K562 (cell line): ENCODE data around the gene TMED6. TPM values are rescaled to one million over a fixed set of nuclear protein-coding genes. Genes with fewer than 3 reads are reported as not detected.

Experiments used
- BCL6 ChIP-seq: fragments of 250-450 bp; sonication (Bioruptor Pico); IDR thresholded peaks from 2 replicates; pipeline ENCODE4 v1.4.0; 2020
- BMI1 ChIP-seq: fragments of 150-350 bp; IDR thresholded peaks from 2 replicates; pipeline ENCODE4 v1.6.1; 2014; ENCODE audit warnings: low read length
- BRD9 ChIP-seq: fragments of 450-650 bp; IDR thresholded peaks from 2 replicates; pipeline ENCODE4 v1.6.1; 2018; ENCODE audit warnings: low read depth; ENCODE audit not compliant: partially characterized antibody
- BRF1 ChIP-seq: IDR thresholded peaks from 3 replicates; pipeline ENCODE4 v1.6.1; 2011; ENCODE audit warnings: borderline replicate concordance, mild to moderate bottlenecking; ENCODE audit not compliant: insufficient read length; ENCODE audit errors: extremely low read depth
- CSDE1 ChIP-seq, 2 experiments: fragments of 450-650 bp; IDR thresholded peaks; 2 replicates each; pipeline ENCODE4 v1.6.1; 2016; ENCODE audit warnings: mild to moderate bottlenecking in 1 of 2
- DEAF1 ChIP-seq: fragments of 450-650 bp; formaldehyde crosslinking; IDR thresholded peaks from 2 replicates; pipeline ENCODE4 v1.4.0; 2020; ENCODE audit warnings: mild to moderate bottlenecking, moderate library complexity
- E2F8 ChIP-seq: fragments of 450-650 bp; IDR thresholded peaks from 2 replicates; pipeline ENCODE4 v1.7.1; 2018; ENCODE audit warnings: mild to moderate bottlenecking, low read depth; ENCODE audit not compliant: partially characterized antibody
- EZH2 ChIP-seq: IDR thresholded peaks from 2 replicates; pipeline ENCODE4 v1.6.1; 2012; ENCODE audit warnings: low read depth, mild to moderate bottlenecking, inconsistent platforms, low read length, borderline replicate concordance
- FOXP4 ChIP-seq: sonication (generic); formaldehyde crosslinking; IDR thresholded peaks from 2 replicates; pipeline ENCODE4 v1.8.0; 2022; ENCODE audit warnings: mild to moderate bottlenecking, missing genetic modification reagents, borderline replicate concordance
- GTF2E2 ChIP-seq: fragments of 200-800 bp; sonication (Bioruptor generic); IDR thresholded peaks from 2 replicates; pipeline ENCODE4 v1.6.1; 2016; ENCODE audit warnings: missing genetic modification characterization, missing compliant biosample characterization
- HDAC6 ChIP-seq: IDR thresholded peaks from 2 replicates; pipeline ENCODE4 v1.6.1; 2012; ENCODE audit warnings: low read depth, mild to moderate bottlenecking, control low read depth, inconsistent platforms, low read length, moderate library complexity
- JUNB ChIP-seq: fragments of 450-650 bp; formaldehyde crosslinking; conservative IDR thresholded peaks from 2 replicates; pipeline ENCODE4 v1.4.0; 2020; ENCODE audit warnings: mild to moderate bottlenecking
- MYBL2 ChIP-seq, 2 experiments: fragments of 450-650 bp in 1 of 2; sonication (generic) in 1 of 2; formaldehyde crosslinking in 1 of 2; IDR thresholded peaks; 2 replicates each; pipeline versions ENCODE4 v1.6.1 to v1.8.1; 2017 to 2022; ENCODE audit warnings: borderline replicate concordance in 1 of 2, inconsistent platforms in 1 of 2, low read depth in 1 of 2, mild to moderate bottlenecking in 1 of 2, missing genetic modification reagents in 1 of 2, moderate library complexity in 1 of 2
- NCOR1 ChIP-seq: fragments of 450-650 bp; IDR thresholded peaks from 2 replicates; pipeline ENCODE4 v1.6.1; 2016; ENCODE audit warnings: mild to moderate bottlenecking, moderate library complexity
- NFXL1 ChIP-seq: fragments of 450-650 bp; formaldehyde crosslinking; IDR thresholded peaks from 2 replicates; pipeline ENCODE4 v1.4.0; 2021; ENCODE audit warnings: mild to moderate bottlenecking
- SMARCA5 ChIP-seq: fragments of 450-650 bp; IDR thresholded peaks from 2 replicates; pipeline ENCODE4 v1.6.1; 2016
- SRSF1 ChIP-seq: fragments of 200-400 bp; formaldehyde crosslinking; IDR thresholded peaks from 2 replicates; pipeline ENCODE4 v1.6.1; 2017; ENCODE audit warnings: mild to moderate bottlenecking, low read depth, low read length, moderate library complexity
- TCF7L2 ChIP-seq: fragments of 150-350 bp; IDR thresholded peaks from 2 replicates; pipeline ENCODE4 v1.6.1; 2016; ENCODE audit warnings: low read depth, mild to moderate bottlenecking, low read length, moderate library complexity
- TFAM ChIP-seq: fragments of 250-450 bp; sonication (Bioruptor Pico); conservative IDR thresholded peaks from 2 replicates; pipeline ENCODE4 v1.5.0; 2021; ENCODE audit warnings: mild to moderate bottlenecking, moderate library complexity
- ZEB2 ChIP-seq: fragments of 450-650 bp; IDR thresholded peaks from 2 replicates; pipeline ENCODE4 v1.6.1; 2016
- ZFX ChIP-seq: sonication (generic); formaldehyde crosslinking; IDR thresholded peaks from 2 replicates; pipeline ENCODE4 v1.8.0; 2022; ENCODE audit warnings: mild to moderate bottlenecking, missing genetic modification reagents, moderate library complexity
- ZNF217 ChIP-seq: sonication (generic); formaldehyde crosslinking; IDR thresholded peaks from 2 replicates; pipeline ENCODE4 v1.8.0; 2022; ENCODE audit warnings: mild to moderate bottlenecking, missing genetic modification reagents
- ZNF23 ChIP-seq: fragments of 250-450 bp; sonication (Bioruptor Pico); IDR thresholded peaks from 2 replicates; pipeline ENCODE4 v1.4.0; 2020; ENCODE audit warnings: mild to moderate bottlenecking
- polyA plus RNA-seq, 8 experiments: library from polyadenylated mRNA; depleted of rRNA in 4 of 8; stranded (reverse) in 5 of 8; unstranded in 3 of 8; fragments of >200 nt; fragmentation: Nextera tagmentation in 2 of 8; fragmentation: Illumina TruSeq in 1 of 8; extraction: Ambion mirVana in 2 of 8; extraction: Trizol in 1 of 8; gene quantifications; 2 replicates each; pipeline versions ENCODE4 v1.2.1 to v1.2.3, GENCODE V29; 2011 to 2014; ENCODE audit warnings: inconsistent platforms in 1 of 8, missing spikeins in 1 of 8
- total RNA-seq, 7 experiments: library from RNA; depleted of rRNA in 6 of 7; stranded (reverse); fragments of >200 nt in 6 of 7; fragmentation: Illumina TruSeq in 2 of 7; extraction: Trizol in 2 of 7; gene quantifications; 2 replicates each; pipeline versions ENCODE4 v1.2.1 to v1.2.3, GENCODE V29; 2011 to 2021; ENCODE audit warnings: low replicate concordance in 1 of 7

Gene TMED6
- total and polyA plus RNA-seq, 9 of the 15 experiments (the other 6 are each of a cell fraction or from before 2014, with no cell fraction given): 0.14 to 0.45 (median 0.25) TPM; not detected in 2

GRCh38 chr16:69330286-69331109 lies 21.1 kb downstream of the TMED6 start, which contains the start of gene PDF (continued):
- TF ChIP-seq BRD9 (no peak), JUNB (CRISPR knock-in tag) (no peak), EZH2 (no peak), ZNF23 (CRISPR knock-in tag) (no peak), NFXL1 (CRISPR knock-in tag) (no peak), CSDE1 (IDR thresholded peaks at IDR 0.05) (no peak; a peak in 1 of 4 replicates), HDAC6 (no peak), FOXP4 (CRISPR knock-in tag) (no peak), MYBL2 (IDR thresholded peaks at IDR 0.05; ENCODE audit: low read depth) (no peak), MYBL2 (CRISPR knock-in tag; IDR thresholded peaks at IDR 0.05; ENCODE audit: borderline replicate concordance) (no peak), ZFX (CRISPR knock-in tag) (peak; percentile 84), BRF1 (no peak), GTF2E2 (tag) (0 out of 2 replicates have a peak, but pooled peaks have one; percentile 46), TFAM (CRISPR knock-in tag) (no peak), BCL6 (CRISPR knock-in tag) (no peak), ZEB2 (no peak), NCOR1 (no peak), SRSF1 (no peak), SMARCA5 (no peak), DEAF1 (CRISPR knock-in tag) (no peak), ZNF217 (CRISPR knock-in tag) (no peak), TCF7L2 (no peak), BMI1 (no peak), E2F8 (peak; percentile 67)
